HepG2 (cell line): Measurements from ENCODE around the gene LATS2. TPM values are rescaled to one million over a fixed set of nuclear protein-coding genes. Genes with fewer than 3 reads are reported as not detected.

ENCODE experiments used
- BORCS8-MEF2B ChIP-seq: sonication (generic); formaldehyde crosslinking; IDR thresholded peaks from 2 replicates; pipeline ENCODE4 v1.8.0; 2022; ENCODE audit warnings: mild to moderate bottlenecking, missing genetic modification reagents
- ELF3 ChIP-seq: IDR thresholded peaks from 2 replicates; pipeline ENCODE4 v1.6.1; 2016; ENCODE audit warnings: missing genetic modification reagents, missing compliant biosample characterization
- KDM2A ChIP-seq: sonication (generic); formaldehyde crosslinking; IDR thresholded peaks from 2 replicates; pipeline ENCODE4 v1.4.0; 2020; ENCODE audit warnings: low read depth, missing genetic modification reagents, borderline replicate concordance
- KDM3A ChIP-seq: IDR thresholded peaks from 2 replicates; pipeline ENCODE4 v1.6.1; 2018; ENCODE audit warnings: low read depth, missing compliant biosample characterization
- MIER3 ChIP-seq: IDR thresholded peaks from 2 replicates; pipeline ENCODE4 v1.6.1; 2016; ENCODE audit warnings: missing compliant biosample characterization, borderline replicate concordance
- RFXAP ChIP-seq: sonication (generic); formaldehyde crosslinking; IDR thresholded peaks from 2 replicates; pipeline ENCODE4 v1.4.0; 2020; ENCODE audit warnings: missing genetic modification reagents, borderline replicate concordance
- SALL2 ChIP-seq: sonication (generic); formaldehyde crosslinking; IDR thresholded peaks from 2 replicates; pipeline ENCODE4 v1.8.1; 2023; ENCODE audit warnings: mild to moderate bottlenecking, missing genetic modification reagents, inconsistent platforms
- ZNF180 ChIP-seq: sonication (generic); formaldehyde crosslinking; IDR thresholded peaks from 2 replicates; pipeline ENCODE4 v1.4.0; 2020; ENCODE audit warnings: low read depth, missing genetic modification reagents, borderline replicate concordance
- ZNF383 ChIP-seq: sonication (generic); formaldehyde crosslinking; IDR thresholded peaks from 2 replicates; pipeline ENCODE4 v1.4.0; 2020; ENCODE audit warnings: missing genetic modification reagents, mild to moderate bottlenecking, borderline replicate concordance
- ZNF446 ChIP-seq: sonication (generic); formaldehyde crosslinking; IDR thresholded peaks from 2 replicates; pipeline ENCODE4 v1.5.0; 2020; ENCODE audit warnings: mild to moderate bottlenecking, missing genetic modification reagents
- ZNF83 ChIP-seq: sonication (generic); formaldehyde crosslinking; IDR thresholded peaks from 2 replicates; pipeline ENCODE4 v1.4.0; 2020; ENCODE audit warnings: missing genetic modification reagents, mild to moderate bottlenecking, borderline replicate concordance
- polyA plus RNA-seq, 8 experiments: library from polyadenylated mRNA; depleted of rRNA in 3 of 8; stranded (reverse) in 7 of 8; unstranded in 1 of 8; fragments of >200 nt; fragmentation: Illumina TruSeq in 4 of 8; extraction: Trizol in 4 of 8; gene quantifications; 2 replicates each; pipeline versions ENCODE4 v1.2.1 to v1.2.3, GENCODE V29; 2011 to 2016; ENCODE audit warnings: low read depth in 4 of 8, missing spikeins in 1 of 8, mixed read lengths in 1 of 8; ENCODE audit not compliant: insufficient read depth in 1 of 8
- total RNA-seq, 5 experiments: library from RNA; depleted of rRNA; stranded (reverse); fragments of >200 nt; fragmentation: Illumina TruSeq; extraction: Trizol; gene quantifications; 2 replicates each; pipeline ENCODE4 v1.2.3, GENCODE V29; 2016; ENCODE audit warnings: low read depth in 1 of 5
- TF ChIP-seq, protein P1 (sequence below): sonication (generic); formaldehyde crosslinking; IDR thresholded peaks from 2 replicates; pipeline ENCODE4 v1.4.0; 2020; ENCODE audit warnings: missing genetic modification reagents, borderline replicate concordance
- TF ChIP-seq, protein P2 (sequence below): IDR thresholded peaks from 2 replicates; pipeline ENCODE4 v1.6.1; 2018; ENCODE audit warnings: missing genetic modification reagents
- TF ChIP-seq, protein P3 (sequence below): fragments of 450-650 bp; IDR thresholded peaks from 2 replicates; pipeline ENCODE4 v1.6.1; 2017; ENCODE audit warnings: mild to moderate bottlenecking
- TF ChIP-seq, protein P4 (sequence below): sonication (generic); formaldehyde crosslinking; IDR thresholded peaks from 2 replicates; pipeline ENCODE4 v1.4.0; 2020; ENCODE audit warnings: missing genetic modification reagents, borderline replicate concordance
- TF ChIP-seq, protein P5 (sequence below): sonication (generic); formaldehyde crosslinking; IDR thresholded peaks from 2 replicates; pipeline ENCODE4 v1.4.0; 2020; ENCODE audit warnings: low read depth, missing genetic modification reagents

LATS2 gene
- total and polyA plus RNA-seq, 2 of the 13 experiments (the other 11 are each of a cell fraction or from before 2014, with no cell fraction given) = 7.3 to 8.5 TPM

DNA sequence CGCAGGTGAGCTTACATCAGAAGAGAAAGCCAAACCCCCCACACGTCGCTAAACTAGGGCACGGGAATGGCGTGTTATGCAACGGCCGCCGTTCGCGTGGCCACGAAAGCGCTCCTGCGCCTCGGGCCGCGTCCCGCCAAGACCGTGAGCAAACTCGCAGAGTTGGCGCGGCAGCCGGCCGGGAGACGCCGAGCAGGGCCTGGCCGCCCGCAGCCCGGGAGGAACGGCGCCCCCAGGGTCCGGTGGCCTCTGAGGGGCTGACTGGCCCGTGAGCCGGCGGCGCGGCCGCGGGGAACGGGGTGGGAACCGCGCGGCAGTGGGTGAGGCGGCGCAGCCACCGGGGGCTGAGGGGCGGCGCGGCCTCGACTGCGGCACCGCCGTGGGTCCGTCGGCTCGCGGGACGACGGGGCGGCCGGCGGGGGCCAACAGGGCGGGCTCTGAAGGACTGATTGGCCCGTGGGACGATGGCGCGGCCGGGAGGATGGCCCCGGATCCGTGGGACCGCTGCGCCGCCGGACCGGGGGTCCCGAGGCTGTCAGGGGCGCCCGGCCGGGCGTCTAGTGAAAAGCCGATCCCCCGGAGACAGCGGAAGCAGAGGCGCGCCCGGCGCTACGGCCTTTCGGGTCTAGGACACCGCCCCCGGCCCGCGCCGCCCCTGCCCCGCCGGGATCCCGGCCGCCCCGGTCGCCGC, 903 bp downstream of the LATS2 start (continued):
- TF ChIP-seq ZNF83 (CRISPR knock-in tag) (no peak), BORCS8-MEF2B (no peak), KDM3A (CRISPR knock-in tag) (no peak), ZNF180 (CRISPR knock-in tag) (no peak), ZNF446 (no peak), ELF3 (no peak), MIER3 (CRISPR knock-in tag) (no peak), SALL2 (no peak), ZNF383 (CRISPR knock-in tag) (no peak), KDM2A (CRISPR knock-in tag) (no peak), RFXAP (no peak)
- TF ChIP-seq, protein P1, sequence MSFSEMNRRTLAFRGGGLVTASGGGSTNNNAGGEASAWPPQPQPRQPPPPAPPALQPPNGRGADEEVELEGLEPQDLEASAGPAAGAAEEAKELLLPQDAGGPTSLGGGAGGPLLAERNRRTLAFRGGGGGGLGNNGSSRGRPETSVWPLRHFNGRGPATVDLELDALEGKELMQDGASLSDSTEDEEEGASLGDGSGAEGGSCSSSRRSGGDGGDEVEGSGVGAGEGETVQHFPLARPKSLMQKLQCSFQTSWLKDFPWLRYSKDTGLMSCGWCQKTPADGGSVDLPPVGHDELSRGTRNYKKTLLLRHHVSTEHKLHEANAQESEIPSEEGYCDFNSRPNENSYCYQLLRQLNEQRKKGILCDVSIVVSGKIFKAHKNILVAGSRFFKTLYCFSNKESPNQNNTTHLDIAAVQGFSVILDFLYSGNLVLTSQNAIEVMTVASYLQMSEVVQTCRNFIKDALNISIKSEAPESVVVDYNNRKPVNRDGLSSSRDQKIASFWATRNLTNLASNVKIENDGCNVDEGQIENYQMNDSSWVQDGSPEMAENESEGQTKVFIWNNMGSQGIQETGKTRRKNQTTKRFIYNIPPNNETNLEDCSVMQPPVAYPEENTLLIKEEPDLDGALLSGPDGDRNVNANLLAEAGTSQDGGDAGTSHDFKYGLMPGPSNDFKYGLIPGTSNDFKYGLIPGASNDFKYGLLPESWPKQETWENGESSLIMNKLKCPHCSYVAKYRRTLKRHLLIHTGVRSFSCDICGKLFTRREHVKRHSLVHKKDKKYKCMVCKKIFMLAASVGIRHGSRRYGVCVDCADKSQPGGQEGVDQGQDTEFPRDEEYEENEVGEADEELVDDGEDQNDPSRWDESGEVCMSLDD = no peak
- TF ChIP-seq, protein P2, sequence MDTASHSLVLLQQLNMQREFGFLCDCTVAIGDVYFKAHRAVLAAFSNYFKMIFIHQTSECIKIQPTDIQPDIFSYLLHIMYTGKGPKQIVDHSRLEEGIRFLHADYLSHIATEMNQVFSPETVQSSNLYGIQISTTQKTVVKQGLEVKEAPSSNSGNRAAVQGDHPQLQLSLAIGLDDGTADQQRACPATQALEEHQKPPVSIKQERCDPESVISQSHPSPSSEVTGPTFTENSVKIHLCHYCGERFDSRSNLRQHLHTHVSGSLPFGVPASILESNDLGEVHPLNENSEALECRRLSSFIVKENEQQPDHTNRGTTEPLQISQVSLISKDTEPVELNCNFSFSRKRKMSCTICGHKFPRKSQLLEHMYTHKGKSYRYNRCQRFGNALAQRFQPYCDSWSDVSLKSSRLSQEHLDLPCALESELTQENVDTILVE = no peak
- TF ChIP-seq, protein P3, sequence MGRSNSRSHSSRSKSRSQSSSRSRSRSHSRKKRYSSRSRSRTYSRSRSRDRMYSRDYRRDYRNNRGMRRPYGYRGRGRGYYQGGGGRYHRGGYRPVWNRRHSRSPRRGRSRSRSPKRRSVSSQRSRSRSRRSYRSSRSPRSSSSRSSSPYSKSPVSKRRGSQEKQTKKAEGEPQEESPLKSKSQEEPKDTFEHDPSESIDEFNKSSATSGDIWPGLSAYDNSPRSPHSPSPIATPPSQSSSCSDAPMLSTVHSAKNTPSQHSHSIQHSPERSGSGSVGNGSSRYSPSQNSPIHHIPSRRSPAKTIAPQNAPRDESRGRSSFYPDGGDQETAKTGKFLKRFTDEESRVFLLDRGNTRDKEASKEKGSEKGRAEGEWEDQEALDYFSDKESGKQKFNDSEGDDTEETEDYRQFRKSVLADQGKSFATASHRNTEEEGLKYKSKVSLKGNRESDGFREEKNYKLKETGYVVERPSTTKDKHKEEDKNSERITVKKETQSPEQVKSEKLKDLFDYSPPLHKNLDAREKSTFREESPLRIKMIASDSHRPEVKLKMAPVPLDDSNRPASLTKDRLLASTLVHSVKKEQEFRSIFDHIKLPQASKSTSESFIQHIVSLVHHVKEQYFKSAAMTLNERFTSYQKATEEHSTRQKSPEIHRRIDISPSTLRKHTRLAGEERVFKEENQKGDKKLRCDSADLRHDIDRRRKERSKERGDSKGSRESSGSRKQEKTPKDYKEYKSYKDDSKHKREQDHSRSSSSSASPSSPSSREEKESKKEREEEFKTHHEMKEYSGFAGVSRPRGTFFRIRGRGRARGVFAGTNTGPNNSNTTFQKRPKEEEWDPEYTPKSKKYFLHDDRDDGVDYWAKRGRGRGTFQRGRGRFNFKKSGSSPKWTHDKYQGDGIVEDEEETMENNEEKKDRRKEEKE = no peak
- TF ChIP-seq, protein P4, sequence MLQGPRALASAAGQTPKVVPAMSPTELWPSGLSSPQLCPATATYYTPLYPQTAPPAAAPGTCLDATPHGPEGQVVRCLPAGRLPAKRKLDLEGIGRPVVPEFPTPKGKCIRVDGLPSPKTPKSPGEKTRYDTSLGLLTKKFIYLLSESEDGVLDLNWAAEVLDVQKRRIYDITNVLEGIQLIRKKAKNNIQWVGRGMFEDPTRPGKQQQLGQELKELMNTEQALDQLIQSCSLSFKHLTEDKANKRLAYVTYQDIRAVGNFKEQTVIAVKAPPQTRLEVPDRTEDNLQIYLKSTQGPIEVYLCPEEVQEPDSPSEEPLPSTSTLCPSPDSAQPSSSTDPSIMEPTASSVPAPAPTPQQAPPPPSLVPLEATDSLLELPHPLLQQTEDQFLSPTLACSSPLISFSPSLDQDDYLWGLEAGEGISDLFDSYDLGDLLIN (CRISPR knock-in tag) = no peak
- TF ChIP-seq, protein P5, sequence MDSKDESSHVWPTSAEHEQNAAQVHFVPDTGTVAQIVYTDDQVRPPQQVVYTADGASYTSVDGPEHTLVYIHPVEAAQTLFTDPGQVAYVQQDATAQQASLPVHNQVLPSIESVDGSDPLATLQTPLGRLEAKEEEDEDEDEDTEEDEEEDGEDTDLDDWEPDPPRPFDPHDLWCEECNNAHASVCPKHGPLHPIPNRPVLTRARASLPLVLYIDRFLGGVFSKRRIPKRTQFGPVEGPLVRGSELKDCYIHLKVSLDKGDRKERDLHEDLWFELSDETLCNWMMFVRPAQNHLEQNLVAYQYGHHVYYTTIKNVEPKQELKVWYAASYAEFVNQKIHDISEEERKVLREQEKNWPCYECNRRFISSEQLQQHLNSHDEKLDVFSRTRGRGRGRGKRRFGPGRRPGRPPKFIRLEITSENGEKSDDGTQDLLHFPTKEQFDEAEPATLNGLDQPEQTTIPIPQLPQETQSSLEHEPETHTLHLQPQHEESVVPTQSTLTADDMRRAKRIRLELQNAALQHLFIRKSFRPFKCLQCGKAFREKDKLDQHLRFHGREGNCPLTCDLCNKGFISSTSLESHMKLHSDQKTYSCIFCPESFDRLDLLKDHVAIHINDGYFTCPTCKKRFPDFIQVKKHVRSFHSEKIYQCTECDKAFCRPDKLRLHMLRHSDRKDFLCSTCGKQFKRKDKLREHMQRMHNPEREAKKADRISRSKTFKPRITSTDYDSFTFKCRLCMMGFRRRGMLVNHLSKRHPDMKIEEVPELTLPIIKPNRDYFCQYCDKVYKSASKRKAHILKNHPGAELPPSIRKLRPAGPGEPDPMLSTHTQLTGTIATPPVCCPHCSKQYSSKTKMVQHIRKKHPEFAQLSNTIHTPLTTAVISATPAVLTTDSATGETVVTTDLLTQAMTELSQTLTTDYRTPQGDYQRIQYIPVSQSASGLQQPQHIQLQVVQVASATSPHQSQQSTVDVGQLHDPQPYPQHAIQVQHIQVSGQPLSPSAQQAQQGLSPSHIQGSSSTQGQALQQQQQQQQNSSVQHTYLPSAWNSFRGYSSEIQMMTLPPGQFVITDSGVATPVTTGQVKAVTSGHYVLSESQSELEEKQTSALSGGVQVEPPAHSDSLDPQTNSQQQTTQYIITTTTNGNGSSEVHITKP (CRISPR knock-in tag) = no peak
